Right ventricle myocardium superior (tissue), 1 donor: ENCODE measurements around the gene USH2A. TPM values are rescaled to one million over a fixed set of nuclear protein-coding genes. Genes with fewer than 3 reads are reported as not detected.

Source experiments
- ATAC-seq: fragments of 200-7000 bp; cut with Tn5 transposase; one replicate; pipeline ENCODE4 v1.9.1; 2020; ENCODE audit warnings: mild to moderate bottlenecking; ENCODE audit not compliant: poor library complexity
- DNase-seq: peaks from one replicate; pipeline ENCODE4 v3.0.0-alpha.2; 2020
- intact Hi-C: fragments of 100-400 bp; cut with DNase I; formaldehyde crosslinking; loops from one replicate; pipeline ENCODE4 v1.11.2; 2022
- total RNA-seq: library from RNA; stranded (reverse); fragmentation: NEBNext Ultra II Directional; extraction: Animal tissue kit (Norgen Biotek cat#: 25700); gene quantifications from one replicate; pipeline ENCODE4 v1.2.1, GENCODE V29; 2021
- donor health status: DM: no; HTN: yes; CAD: no; lungs with severe emphysema.

Gene USH2A
- total RNA-seq, 1 donor from 2014 or later, result 2.7 TPM

- intact Hi-C loops, result no loop called here
- DNase-seq, result no peak
- ATAC-seq, result no peak
These were observed 695.1 kb downstream of the USH2A start for GRCh38 chr1:215728169-215728568.

GRCh38 chr1:215720126-215720525, 703.1 kb downstream of the USH2A start:
- ATAC-seq, result no peak
- intact Hi-C loops, result no loop called here

GRCh38 chr1:215719552-215719951, 703.7 kb downstream of the USH2A start:
- no peak for ATAC-seq
- intact Hi-C loops, result no loop called here
- DNase-seq, result no peak

More at GRCh38 chr1:215720126-215720525, 703.1 kb downstream of the USH2A start:
- DNase-seq, result no peak

GRCh38 chr1:215718575-215719287, 704.5 kb downstream of the USH2A start:
- DNase-seq (no peak), ATAC-seq (peak; percentile 41)
- intact Hi-C loops, result no loop called here

- DNase-seq, result no peak
- intact Hi-C loops, result no loop called here
- no peak for ATAC-seq
These were observed 705.4 kb downstream of the USH2A start for GRCh38 chr1:215717677-215718426.

- no peak for DNase-seq
- intact Hi-C loops, result no loop called here
- no peak for ATAC-seq
These were observed 712.4 kb downstream of the USH2A start for GRCh38 chr1:215710899-215711225.

GRCh38 chr1:215710036-215710898, 713.0 kb downstream of the USH2A start:
- DNase-seq (no peak), ATAC-seq (peak; percentile 43)
- intact Hi-C loops, result no loop called here

GRCh38 chr1:215704089-215704860, 719.0 kb downstream of the USH2A start:
- ATAC-seq (no peak), DNase-seq (no peak)
- intact Hi-C loops, result no loop called here

GRCh38 chr1:215682232-215682631, 741.0 kb downstream of the USH2A start:
- intact Hi-C loops, result no loop called here
- ATAC-seq (no peak), DNase-seq (no peak)

- DNase-seq (no peak), ATAC-seq (no peak)
- intact Hi-C loops, result no loop called here
These were observed 742.2 kb downstream of the USH2A start for GRCh38 chr1:215681041-215681440.

- intact Hi-C loops, result no loop called here
- ATAC-seq, result no peak
- no peak for DNase-seq
These were observed 744.0 kb downstream of the USH2A start for GRCh38 chr1:215679231-215679630.

GRCh38 chr1:215677112-215677511, 746.1 kb downstream of the USH2A start:
- intact Hi-C loops, result no loop called here
- DNase-seq (no peak), ATAC-seq (no peak)

- ATAC-seq, result no peak
- intact Hi-C loops, result no loop called here
- DNase-seq, result no peak
These were observed 749.3 kb downstream of the USH2A start for GRCh38 chr1:215673943-215674342.

- no peak for DNase-seq
- intact Hi-C loops, result no loop called here
- no peak for ATAC-seq
These were observed 750.8 kb downstream of the USH2A start for GRCh38 chr1:215672482-215672881.

- intact Hi-C loops, result no loop called here
- ATAC-seq, result no peak
- no peak for DNase-seq
These were observed 753.3 kb downstream of the USH2A start for GRCh38 chr1:215669806-215670491.

GRCh38 chr1:215667761-215668160, 755.5 kb downstream of the USH2A start:
- DNase-seq (no peak), ATAC-seq (no peak)
- intact Hi-C loops, result no loop called here

- intact Hi-C loops, result no loop called here
- ATAC-seq, result no peak
- no peak for DNase-seq
These were observed 758.0 kb downstream of the USH2A start for GRCh38 chr1:215665215-215665614.

GRCh38 chr1:215661033-215661432, 762.2 kb downstream of the USH2A start:
- DNase-seq, result no peak
- no peak for ATAC-seq
- intact Hi-C loops, result no loop called here
